Activated naive CD4-positive, alpha-beta T cell treated with anti-CD3 and anti-CD28 coated beads, Interleukin-2, amount 50 U/mL, for 72 hours (primary cell): ENCODE measurements around the gene JAZF1. TPM values are rescaled to one million over a fixed set of nuclear protein-coding genes. Genes with fewer than 3 reads are reported as not detected.

Experiments
- ATAC-seq, 2 donors: fragments of 150-1000 bp; cut with Tn5 transposase; 2 replicates each; pipeline ENCODE4 v1.10.0; 2021; ENCODE audit warnings: mild to moderate bottlenecking in 2 of 2, moderate library complexity in 2 of 2
- DNase-seq, 2 donors: peaks; one replicate each; pipeline ENCODE4 v3.0.0; 2021 to 2022; ENCODE audit warnings: low spot score in 2 of 2
- H3K27ac Mint-ChIP-seq, 2 donors: one replicate each; pipeline ENCODE4 v1.8.0; 2022; ENCODE audit warnings: mild to moderate bottlenecking in 2 of 2, mixed read lengths in 2 of 2
- H3K36me3 Mint-ChIP-seq, 2 donors: one replicate each; pipeline ENCODE4 v1.8.0; 2022; ENCODE audit warnings: mixed read lengths in 2 of 2
- H3K9me3 Mint-ChIP-seq, 2 donors: one replicate each; pipeline ENCODE4 v1.8.0; 2022; ENCODE audit warnings: mixed read lengths in 2 of 2
- total RNA-seq, 2 donors: library from RNA; stranded (reverse); gene quantifications; one replicate each; pipeline ENCODE4 v1.2.3, GENCODE V29; 2022

The JAZF1 gene
- total RNA-seq, 2 donors from 2014 or later, result 3.3 to 3.4 TPM

GRCh38 chr7:28013019-28013418, 167.6 kb downstream of the JAZF1 start:
- no peak overlapping the region for H3K27ac Mint-ChIP-seq
- DNase-seq (no peak), ATAC-seq (no peak)
- H3K9me3 Mint-ChIP-seq, result no peaks in the 10 kb centered on the region
- H3K36me3 Mint-ChIP-seq, result peaks cover 0 to 7% of the 10 kb centered on the region in 2 donors

- Mint-ChIP-seq H3K36me3 (peaks cover 0 to 6% of the 10 kb centered on the region in 2 donors), H3K27ac (no peak overlapping the region), H3K9me3 (no peaks in the 10 kb centered on the region)
- no peak for DNase-seq
- ATAC-seq, result no peak
Measured at GRCh38 chr7:28008911-28009310, 171.7 kb downstream of the JAZF1 start.

- DNase-seq, result no peak
- peaks cover 6% of the 10 kb centered on the region in 2 donors for H3K36me3 Mint-ChIP-seq
- ATAC-seq, result no peak
Measured at GRCh38 chr7:28008171-28008570, 172.4 kb downstream of the JAZF1 start.

GRCh38 chr7:28006491-28006890, 174.1 kb downstream of the JAZF1 start:
- Mint-ChIP-seq H3K36me3 (peaks cover 6 to 9% of the 10 kb centered on the region in 2 donors), H3K9me3 (no peaks in the 10 kb centered on the region), H3K27ac (no peak overlapping the region)
- ATAC-seq, result no peak
- DNase-seq, result no peak

More at GRCh38 chr7:28008171-28008570, 172.4 kb downstream of the JAZF1 start:
- Mint-ChIP-seq H3K9me3 (no peaks in the 10 kb centered on the region), H3K27ac (no peak overlapping the region)

- Mint-ChIP-seq H3K36me3 (peaks cover 6 to 9% of the 10 kb centered on the region in 2 donors), H3K9me3 (no peaks in the 10 kb centered on the region), H3K27ac (no peak overlapping the region)
- no peak for ATAC-seq
- DNase-seq, result no peak
Measured at GRCh38 chr7:28005847-28006231, 174.8 kb downstream of the JAZF1 start.

- no peak for DNase-seq
- no peaks in the 10 kb centered on the region for H3K9me3 Mint-ChIP-seq
- H3K36me3 Mint-ChIP-seq, result peaks cover 6 to 9% of the 10 kb centered on the region in 2 donors
- H3K27ac Mint-ChIP-seq, result no peak overlapping the region
- ATAC-seq, result no peak
Measured at GRCh38 chr7:28005075-28005846, 175.3 kb downstream of the JAZF1 start.

GRCh38 chr7:28003408-28003807, 177.2 kb downstream of the JAZF1 start:
- Mint-ChIP-seq H3K36me3 (peaks cover 6 to 9% of the 10 kb centered on the region in 2 donors), H3K9me3 (no peaks in the 10 kb centered on the region), H3K27ac (no peak overlapping the region)
- DNase-seq, result no peak
- no peak for ATAC-seq

GRCh38 chr7:28002638-28003037, 178.0 kb downstream of the JAZF1 start:
- H3K9me3 Mint-ChIP-seq, result no peaks in the 10 kb centered on the region
- DNase-seq (no peak), ATAC-seq (no peak)
- no peak overlapping the region for H3K27ac Mint-ChIP-seq
- H3K36me3 Mint-ChIP-seq, result peaks cover 6 to 9% of the 10 kb centered on the region in 2 donors

- no peak overlapping the region for H3K27ac Mint-ChIP-seq
- ATAC-seq (no peak), DNase-seq (no peak)
- H3K9me3 Mint-ChIP-seq, result no peaks in the 10 kb centered on the region
- H3K36me3 Mint-ChIP-seq, result peaks cover 6 to 9% of the 10 kb centered on the region in 2 donors
Measured at GRCh38 chr7:28001896-28002295, 178.7 kb downstream of the JAZF1 start.

- Mint-ChIP-seq H3K27ac (no peak overlapping the region), H3K9me3 (no peaks in the 10 kb centered on the region), H3K36me3 (peaks cover 0 to 9% of the 10 kb centered on the region in 2 donors)
- DNase-seq (no peak), ATAC-seq (no peak)
Measured at GRCh38 chr7:27999829-28000228, 180.8 kb downstream of the JAZF1 start.

GRCh38 chr7:27998382-27998781, 182.2 kb downstream of the JAZF1 start:
- ATAC-seq (no peak), DNase-seq (no peak)
- no peaks in the 10 kb centered on the region for H3K9me3 Mint-ChIP-seq
- peaks cover 0 to 6% of the 10 kb centered on the region in 2 donors for H3K36me3 Mint-ChIP-seq
- H3K27ac Mint-ChIP-seq, result no peak overlapping the region

- peak overlapping the region in 1 of 2 donors; percentile 13 for H3K27ac Mint-ChIP-seq
- H3K36me3 Mint-ChIP-seq, result no peaks in the 10 kb centered on the region
- ATAC-seq (no peak), DNase-seq (no peak)
- H3K9me3 Mint-ChIP-seq, result no peaks in the 10 kb centered on the region
Measured at GRCh38 chr7:27997188-27997707, 183.3 kb downstream of the JAZF1 start.

- Mint-ChIP-seq H3K36me3 (no peaks in the 10 kb centered on the region), H3K27ac (no peak overlapping the region), H3K9me3 (no peaks in the 10 kb centered on the region)
- DNase-seq, result no peak
- ATAC-seq, result no peak
Measured at GRCh38 chr7:27996141-27996540, 184.5 kb downstream of the JAZF1 start.

- Mint-ChIP-seq H3K36me3 (no peaks in the 10 kb centered on the region), H3K27ac (no peak overlapping the region), H3K9me3 (no peaks in the 10 kb centered on the region)
- ATAC-seq, result no peak
- no peak for DNase-seq
Measured at GRCh38 chr7:27995228-27995627, 185.4 kb downstream of the JAZF1 start.

- no peaks in the 10 kb centered on the region for H3K9me3 Mint-ChIP-seq
- DNase-seq (no peak), ATAC-seq (no peak)
- no peaks in the 10 kb centered on the region for H3K36me3 Mint-ChIP-seq
- H3K27ac Mint-ChIP-seq, result no peak overlapping the region
Measured at GRCh38 chr7:27994639-27995038, 186.0 kb downstream of the JAZF1 start.

- DNase-seq (no peak), ATAC-seq (no peak)
- Mint-ChIP-seq H3K27ac (no peak overlapping the region), H3K36me3 (peaks cover 0 to 13% of the 10 kb centered on the region in 2 donors), H3K9me3 (peaks cover under 1 to 4% of the 10 kb centered on the region in 2 donors)
Measured at GRCh38 chr7:27992755-27993493, 187.7 kb downstream of the JAZF1 start.

GRCh38 chr7:27992097-27992496, 188.5 kb downstream of the JAZF1 start:
- no peak for ATAC-seq
- DNase-seq, result no peak
- Mint-ChIP-seq H3K9me3 (peaks cover 3 to 4% of the 10 kb centered on the region in 2 donors), H3K36me3 (peaks cover 0 to 16% of the 10 kb centered on the region in 2 donors), H3K27ac (no peak overlapping the region)
